Fibroblast of peridontal ligament (primary cell): Measurements from ENCODE around the gene ARL2.
"Not testable (repeated sequence)": the region's sequence is repeated elsewhere in the genome, so short reads cannot be mapped to it uniquely, and the experiment has no call there.

Source experiments
- DNase-seq: peaks from one replicate; pipeline ENCODE4 v3.0.0-alpha.2; 2010; ENCODE audit errors: extremely low read depth

The ARL2 gene

GRCh38 chr11:65008016-65008415 is 5.9 kb upstream of the ARL2 start:
- peak; percentile 35 for DNase-seq

GRCh38 chr11:65008873-65009272 is 5.1 kb upstream of the ARL2 start:
- DNase-seq = no peak

GRCh38 chr11:65013130-65013887 is 651 bp upstream of the ARL2 start:
- DNase-seq = peak; percentile 83

GRCh38 chr11:65014726-65015227 is 817 bp downstream of the ARL2 start:
- no peak for DNase-seq

- no peak for DNase-seq
These were observed 2.7 kb downstream of the ARL2 start for GRCh38 chr11:65016705-65017104.

- DNase-seq = no peak
These were observed 4.0 kb downstream of the ARL2 start for GRCh38 chr11:65017937-65018336.

- no peak for DNase-seq
These were observed 5.9 kb downstream of the ARL2 start for GRCh38 chr11:65019824-65020223.

- no peak for DNase-seq
These were observed 7.0 kb downstream of the ARL2 start for GRCh38 chr11:65021003-65021402.

- no peak for DNase-seq
These were observed 7.5 kb downstream of the ARL2 start for GRCh38 chr11:65021509-65021908.

GRCh38 chr11:65023502-65023901 is 9.5 kb downstream of the ARL2 start:
- not testable (repeated sequence) for DNase-seq

- DNase-seq = no peak
These were observed 12.8 kb downstream of the ARL2 start for GRCh38 chr11:65026810-65027209.

- peak; percentile 97 for DNase-seq
These were observed 13.5 kb downstream of the ARL2 start, which contains the start of gene SNX15 for GRCh38 chr11:65027213-65028067. Gene SNX15 (plus strand): TSS chr11:65027439. CDS start chr11:65027538, 99 bp downstream.

- no peak for DNase-seq
These were observed 18.3 kb downstream of the ARL2 start for GRCh38 chr11:65032216-65032615.

- DNase-seq = no peak
These were observed 20.5 kb downstream of the ARL2 start for GRCh38 chr11:65034423-65034822.

GRCh38 chr11:65035579-65035978 is 21.6 kb downstream of the ARL2 start:
- DNase-seq = no peak

GRCh38 chr11:65036931-65037330 is 23.0 kb downstream of the ARL2 start:
- DNase-seq = no peak

- DNase-seq = no peak
These were observed 26.5 kb downstream of the ARL2 start for GRCh38 chr11:65040520-65040846.

- peak; percentile 88 for DNase-seq
These were observed 27.1 kb downstream of the ARL2 start, which contains the start of gene SAC3D1 for GRCh38 chr11:65040847-65041622. Gene SAC3D1 (plus strand): TSS chr11:65041210. CDS start chr11:65041293, 83 bp downstream.

GRCh38 chr11:65042891-65043290 is 28.9 kb downstream of the ARL2 start:
- no peak for DNase-seq

- peak; percentile 63 for DNase-seq
These were observed 30.0 kb downstream of the ARL2 start for GRCh38 chr11:65043881-65044501.

GRCh38 chr11:65045061-65045460 is 31.1 kb downstream of the ARL2 start:
- DNase-seq = no peak
